DND-41 (cell line): ENCODE measurements around the gene CDK8.

Experiments used
- ATAC-seq: fragments of 200-7000 bp; cut with Tn5 transposase; 3 replicates; pipeline ENCODE4 v1.9.1; 2021; ENCODE audit warnings: low read depth; ENCODE audit not compliant: insufficient read depth
- DNase-seq: peaks from one replicate; pipeline ENCODE4 v3.0.0-alpha.2; 2020
- H2AFZ ChIP-seq: 2 replicates; pipeline ENCODE4 v1.6.0; 2012; ENCODE audit warnings: low read depth, low read length
- H3K27ac ChIP-seq: 2 replicates; pipeline ENCODE4 v1.5.1; 2012; ENCODE audit warnings: low read length, inconsistent platforms
- H3K27me3 ChIP-seq: fragments of 200-600 bp; sonication (generic); 2 replicates; pipeline ENCODE4 v1.6.0; 2012; ENCODE audit warnings: low read length, mild to moderate bottlenecking, inconsistent platforms; ENCODE audit not compliant: insufficient read depth, poor library complexity
- H3K36me3 ChIP-seq: 2 replicates; pipeline ENCODE4 v1.5.1; 2012; ENCODE audit warnings: low read length, inconsistent platforms; ENCODE audit not compliant: insufficient read depth
- H3K4me1 ChIP-seq: 2 replicates; pipeline ENCODE4 v1.5.1; 2012; ENCODE audit warnings: mild to moderate bottlenecking, low read length; ENCODE audit not compliant: insufficient read depth
- H3K4me2 ChIP-seq: 2 replicates; pipeline ENCODE4 v1.6.0; 2012; ENCODE audit warnings: mild to moderate bottlenecking, moderate library complexity, low read length, inconsistent platforms; ENCODE audit not compliant: insufficient read depth
- H3K4me3 ChIP-seq, 2 experiments: fragments of 200-600 bp in 1 of 2; shearing (Covaris generic) in 1 of 2; 2 replicates each; pipeline ENCODE4 v1.5.1; 2012 to 2016; ENCODE audit warnings: inconsistent platforms in 2 of 2, low read length in 2 of 2, mild to moderate bottlenecking in 2 of 2, low read depth in 1 of 2, moderate library complexity in 1 of 2
- H3K79me2 ChIP-seq: 2 replicates; pipeline ENCODE4 v1.6.0; 2012; ENCODE audit warnings: low read length, inconsistent platforms; ENCODE audit not compliant: insufficient read depth
- H3K9ac ChIP-seq: 2 replicates; pipeline ENCODE4 v1.6.0; 2012; ENCODE audit warnings: low read depth, mild to moderate bottlenecking, inconsistent platforms, low read length, moderate library complexity
- H3K9me3 ChIP-seq: 2 replicates; pipeline ENCODE4 v1.5.1; 2012; ENCODE audit warnings: low read length, moderate library complexity, mild to moderate bottlenecking, inconsistent platforms; ENCODE audit not compliant: insufficient read depth, severe bottlenecking
- H4K20me1 ChIP-seq: 2 replicates; pipeline ENCODE4 v1.6.0; 2012; ENCODE audit warnings: low read length; ENCODE audit not compliant: insufficient read depth
- CTCF ChIP-seq: IDR thresholded peaks from 2 replicates; pipeline ENCODE4 v1.5.1; 2012; ENCODE audit warnings: borderline replicate concordance, low read length, moderate library complexity, mild to moderate bottlenecking; ENCODE audit not compliant: poor library complexity, severe bottlenecking; ENCODE audit errors: extremely low read depth
- EZH2 ChIP-seq: IDR thresholded peaks from 3 replicates; pipeline ENCODE4 v1.6.1; 2012; ENCODE audit warnings: borderline replicate concordance, low read depth, mild to moderate bottlenecking, moderate library complexity, low read length, inconsistent platforms; ENCODE audit not compliant: severe bottlenecking

Gene CDK8

DNA sequence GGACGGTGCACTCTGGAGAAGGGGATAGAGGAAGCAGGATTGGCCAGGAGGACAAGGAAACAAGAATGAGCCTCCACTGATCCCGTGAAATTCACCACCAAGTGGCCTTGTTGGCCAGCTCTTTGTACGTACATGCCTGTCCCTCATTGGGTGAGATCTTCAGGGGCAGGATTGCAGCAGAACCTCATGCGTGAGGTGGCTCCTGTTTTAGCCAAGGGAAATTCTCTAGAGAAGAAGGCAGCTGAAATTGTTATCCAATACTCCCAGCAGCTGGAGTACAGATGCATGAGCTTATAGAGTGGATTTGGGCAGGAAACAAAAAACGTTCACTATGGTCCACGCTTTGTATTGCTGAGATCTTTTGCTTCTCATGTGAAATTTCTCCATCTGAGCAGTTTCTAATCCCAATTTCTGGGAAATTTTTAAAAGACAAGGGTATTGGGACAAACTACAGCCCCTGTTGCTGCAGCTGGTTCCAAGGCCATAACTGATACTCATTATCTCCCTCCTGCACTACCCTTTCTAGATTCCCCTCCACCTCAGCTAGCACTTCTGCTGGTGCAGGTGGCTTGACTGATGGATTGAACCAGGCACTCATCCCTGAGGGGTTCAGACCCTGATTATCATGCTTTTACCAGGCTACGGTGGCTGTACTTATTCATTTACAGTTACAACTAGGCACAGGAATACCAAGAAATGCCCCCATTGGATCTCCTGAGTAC, 27.9 kb upstream of the CDK8 start:
- H4K20me1 ChIP-seq, result no peaks in the 10 kb centered on the region
- H3K4me3 ChIP-seq, result no peak overlapping the region
- H3K36me3 ChIP-seq, result no peaks in the 10 kb centered on the region; the same call in 1 of the 2 replicates
- no peak overlapping the region for H3K27ac ChIP-seq
- no peak overlapping the region for H2AFZ ChIP-seq
- H3K79me2 ChIP-seq, result peaks cover 8% of the 10 kb centered on the region
- H3K4me2 ChIP-seq, result no peak overlapping the region
- no peaks in the 10 kb centered on the region for H3K27me3 ChIP-seq
- ATAC-seq, result no peak
- peaks cover 9% of the 10 kb centered on the region for H3K4me1 ChIP-seq
- no peak for TF ChIP-seq CTCF
- TF ChIP-seq EZH2, result no peak
- no peak overlapping the region for H3K9ac ChIP-seq
- H3K9me3 ChIP-seq, result no peaks in the 10 kb centered on the region
- DNase-seq, result no peak

DNA sequence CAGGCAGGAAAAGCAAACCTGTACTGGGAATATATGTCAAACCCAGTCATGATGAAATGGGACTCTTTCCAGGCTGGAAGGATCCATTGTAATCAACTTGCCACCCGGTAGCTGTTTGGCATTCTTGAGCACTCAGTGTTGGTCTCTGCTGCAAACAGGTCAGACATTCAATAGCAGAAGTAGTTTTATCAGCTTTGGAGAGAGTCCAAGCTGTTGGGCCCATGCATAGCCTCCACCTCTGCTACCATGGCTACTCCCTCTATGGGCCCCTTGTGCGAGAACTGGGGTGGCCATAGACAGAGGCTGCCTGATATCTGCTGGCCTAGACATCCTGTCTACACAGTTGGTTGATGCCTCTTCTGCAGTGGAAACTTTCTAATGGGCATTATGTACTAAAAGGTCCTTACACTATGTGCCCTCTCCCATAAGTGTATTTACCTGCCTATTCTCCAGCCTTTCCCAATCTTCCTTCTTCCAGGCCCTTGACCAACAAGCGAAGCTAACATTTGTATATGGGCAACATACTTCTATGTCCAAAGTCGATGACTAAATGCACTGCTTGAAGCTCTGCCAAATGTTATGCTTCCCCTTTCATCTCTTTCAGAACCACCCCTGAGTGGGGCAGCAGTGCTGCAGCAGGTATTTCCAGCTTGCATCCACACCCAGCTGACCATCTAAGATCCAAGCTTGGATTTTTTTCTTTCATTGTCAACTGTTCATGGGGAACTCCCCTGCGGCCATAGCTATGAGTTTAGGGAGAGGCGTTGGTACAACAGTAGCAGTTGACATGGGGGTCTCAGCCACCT, 26.6 kb upstream of the CDK8 start:
- no peak for ATAC-seq
- TF ChIP-seq CTCF (no peak), EZH2 (no peak)
- DNase-seq, result no peak
- no peaks in the 10 kb centered on the region for H3K36me3 ChIP-seq
- no peaks in the 10 kb centered on the region for H4K20me1 ChIP-seq
- H2AFZ ChIP-seq, result no peak overlapping the region
- H3K4me1 ChIP-seq, result peaks cover 9% of the 10 kb centered on the region
- no peaks in the 10 kb centered on the region for H3K9me3 ChIP-seq
- H3K27ac ChIP-seq, result no peak overlapping the region
- no peaks in the 10 kb centered on the region for H3K79me2 ChIP-seq
- no peak overlapping the region for H3K4me3 ChIP-seq
- H3K4me2 ChIP-seq, result no peak overlapping the region
- H3K27me3 ChIP-seq, result no peaks in the 10 kb centered on the region
- H3K9ac ChIP-seq, result no peak overlapping the region

- no peak overlapping the region for H3K4me2 ChIP-seq
- TF ChIP-seq EZH2 (no peak), CTCF (no peak)
- no peak overlapping the region for H3K9ac ChIP-seq
- ATAC-seq (no peak), DNase-seq (no peak)
- H3K9me3 ChIP-seq, result no peaks in the 10 kb centered on the region
- H4K20me1 ChIP-seq, result no peaks in the 10 kb centered on the region
- no peaks in the 10 kb centered on the region for H3K79me2 ChIP-seq
- no peaks in the 10 kb centered on the region for H3K36me3 ChIP-seq
- peaks cover 2% of the 10 kb centered on the region for H3K4me1 ChIP-seq
- H3K4me3 ChIP-seq, result no peak overlapping the region
- no peak overlapping the region for H2AFZ ChIP-seq
- no peaks in the 10 kb centered on the region for H3K27me3 ChIP-seq
- H3K27ac ChIP-seq, result no peak overlapping the region
Measured at GRCh38 chr13:26228096-26228495, 25.8 kb upstream of the CDK8 start.
